Prostate gland (tissue), 2 donors: ENCODE results near the gene AVEN.

Source experiments
- CTCF ChIP-seq, 4 experiments: fragments of 200-600 bp in 2 of 4; fragments of 450-650 bp in 2 of 4; sonication (generic) in 2 of 4; IDR thresholded peaks; 1 replicate in 3 of 4; 2 replicates in 1 of 4; pipeline ENCODE4 v1.5.1; 2016 to 2019; ENCODE audit warnings: antibody characterized with exemption in 4 of 4, mild to moderate bottlenecking in 2 of 4, moderate library complexity in 2 of 4
- POLR2AphosphoS5 ChIP-seq: sonication (generic); formaldehyde crosslinking; IDR thresholded peaks from one replicate; pipeline ENCODE4 v1.6.1; 2017; ENCODE audit warnings: antibody characterized with exemption

- TF ChIP-seq CTCF (IDR thresholded peaks at IDR 0.05) (no peak), POLR2AphosphoS5 (no peak)
Measured at GRCh38 chr15:33934921-33935320, 104.1 kb downstream of the AVEN start.
